GM12801 (cell line): ENCODE measurements around the gene HLCS.

Source experiments
- TF ChIP-seq, protein P1 (sequence below): IDR thresholded peaks from one replicate; pipeline ENCODE4 v1.5.1; 2011; ENCODE audit warnings: control low read depth; ENCODE audit not compliant: insufficient read length; ENCODE audit errors: extremely low read depth

Gene HLCS

DNA sequence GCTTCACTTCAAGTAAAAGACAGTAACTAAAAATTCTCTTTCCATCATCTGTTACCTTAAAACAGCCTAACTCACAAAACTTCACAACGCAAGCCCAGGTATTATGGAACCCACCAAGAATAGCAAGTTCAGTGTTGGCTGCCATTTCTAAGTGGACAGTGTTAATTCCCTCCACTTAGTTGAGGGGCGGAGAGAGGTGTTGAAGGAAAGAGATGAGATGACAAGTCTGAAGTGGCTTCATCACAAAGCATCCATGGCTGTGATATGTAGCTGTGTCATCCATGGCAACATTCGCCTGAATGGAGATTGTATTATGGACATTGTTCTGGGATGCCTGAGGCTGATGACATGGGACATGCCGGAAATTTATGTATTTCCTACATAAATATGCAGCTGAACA lies 165.7 kb downstream of the HLCS start:
- TF ChIP-seq, protein P1, sequence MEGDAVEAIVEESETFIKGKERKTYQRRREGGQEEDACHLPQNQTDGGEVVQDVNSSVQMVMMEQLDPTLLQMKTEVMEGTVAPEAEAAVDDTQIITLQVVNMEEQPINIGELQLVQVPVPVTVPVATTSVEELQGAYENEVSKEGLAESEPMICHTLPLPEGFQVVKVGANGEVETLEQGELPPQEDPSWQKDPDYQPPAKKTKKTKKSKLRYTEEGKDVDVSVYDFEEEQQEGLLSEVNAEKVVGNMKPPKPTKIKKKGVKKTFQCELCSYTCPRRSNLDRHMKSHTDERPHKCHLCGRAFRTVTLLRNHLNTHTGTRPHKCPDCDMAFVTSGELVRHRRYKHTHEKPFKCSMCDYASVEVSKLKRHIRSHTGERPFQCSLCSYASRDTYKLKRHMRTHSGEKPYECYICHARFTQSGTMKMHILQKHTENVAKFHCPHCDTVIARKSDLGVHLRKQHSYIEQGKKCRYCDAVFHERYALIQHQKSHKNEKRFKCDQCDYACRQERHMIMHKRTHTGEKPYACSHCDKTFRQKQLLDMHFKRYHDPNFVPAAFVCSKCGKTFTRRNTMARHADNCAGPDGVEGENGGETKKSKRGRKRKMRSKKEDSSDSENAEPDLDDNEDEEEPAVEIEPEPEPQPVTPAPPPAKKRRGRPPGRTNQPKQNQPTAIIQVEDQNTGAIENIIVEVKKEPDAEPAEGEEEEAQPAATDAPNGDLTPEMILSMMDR = no peak

DNA sequence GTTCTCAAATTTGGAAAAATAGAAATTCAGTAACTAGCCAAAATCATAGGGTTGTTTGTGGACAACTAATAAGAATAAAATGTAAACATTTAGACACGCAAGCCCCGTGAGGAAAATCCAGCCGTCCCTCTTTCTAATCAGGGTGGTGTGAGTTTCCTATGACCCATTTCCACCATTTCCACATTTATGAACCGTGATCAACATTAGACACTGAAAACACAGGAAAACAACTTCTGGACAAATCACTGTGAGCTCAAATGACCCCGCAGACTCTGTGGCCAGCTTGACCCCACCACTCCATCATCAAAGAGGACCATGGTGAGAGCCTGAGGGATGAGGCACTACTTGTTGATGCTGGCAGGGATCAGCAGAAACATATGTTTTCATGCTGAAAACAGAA lies 166.6 kb downstream of the HLCS start:
- TF ChIP-seq, protein P1 = no peak

DNA sequence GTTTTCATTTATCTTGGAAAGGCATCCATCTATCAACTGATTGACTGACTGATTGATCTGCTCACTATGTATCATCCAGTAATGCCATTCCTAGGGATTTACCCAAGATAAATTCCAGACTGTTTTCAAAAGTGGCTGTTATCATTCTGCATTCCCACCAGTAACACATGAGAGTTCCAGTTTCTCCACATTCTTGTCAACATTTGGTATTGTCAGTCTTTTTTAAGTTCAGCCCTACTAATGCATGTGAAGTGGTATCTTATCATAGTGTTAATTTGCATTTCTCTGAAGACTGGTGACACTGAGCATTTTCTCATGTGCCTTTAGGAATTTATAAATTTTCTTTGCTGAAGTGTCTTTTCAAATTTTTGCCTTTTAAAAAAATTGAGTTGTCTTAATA lies 168.0 kb downstream of the HLCS start:
- TF ChIP-seq, protein P1 = no peak

DNA sequence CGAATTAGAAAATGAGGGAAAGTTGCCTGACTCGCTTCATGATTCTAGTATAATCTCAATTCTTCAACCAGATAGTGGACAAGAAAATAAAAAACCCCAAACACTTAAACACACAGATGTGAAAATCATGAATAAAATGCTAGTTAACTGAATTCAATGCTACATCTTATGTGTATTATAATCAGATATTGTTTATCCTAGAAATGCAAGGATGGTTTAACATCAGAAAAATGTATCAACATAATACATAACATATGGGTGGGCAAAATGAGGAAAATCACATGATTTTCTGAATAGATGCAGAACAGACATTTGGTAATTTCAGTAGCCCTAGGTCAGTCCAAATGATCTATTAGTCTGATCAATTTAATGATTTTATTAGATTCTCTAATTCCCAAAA lies 170.4 kb downstream of the HLCS start:
- TF ChIP-seq, protein P1 = no peak

DNA sequence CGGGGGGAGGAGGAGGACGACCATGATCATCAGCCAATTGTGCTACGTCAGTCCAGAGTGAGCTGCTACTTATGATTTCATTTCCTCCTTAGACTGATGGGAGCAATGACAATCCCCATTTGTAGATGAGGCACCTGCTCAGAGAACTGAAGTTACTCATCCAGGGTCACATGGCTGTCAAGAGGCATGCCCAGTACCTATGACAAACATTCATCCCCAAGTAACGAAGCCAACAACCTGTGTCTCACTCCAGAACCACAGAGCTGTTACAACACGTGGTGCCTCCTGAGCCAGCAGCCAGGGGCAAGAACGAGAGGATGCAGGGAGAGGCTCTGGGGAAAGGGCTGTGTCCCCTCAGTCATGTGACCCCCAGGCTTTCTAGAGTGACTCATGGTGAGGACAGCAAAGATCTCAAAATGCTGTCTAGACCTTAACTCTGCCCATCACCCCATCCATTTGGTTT lies 173.9 kb downstream of the HLCS start:
- TF ChIP-seq, protein P1 = no peak

DNA sequence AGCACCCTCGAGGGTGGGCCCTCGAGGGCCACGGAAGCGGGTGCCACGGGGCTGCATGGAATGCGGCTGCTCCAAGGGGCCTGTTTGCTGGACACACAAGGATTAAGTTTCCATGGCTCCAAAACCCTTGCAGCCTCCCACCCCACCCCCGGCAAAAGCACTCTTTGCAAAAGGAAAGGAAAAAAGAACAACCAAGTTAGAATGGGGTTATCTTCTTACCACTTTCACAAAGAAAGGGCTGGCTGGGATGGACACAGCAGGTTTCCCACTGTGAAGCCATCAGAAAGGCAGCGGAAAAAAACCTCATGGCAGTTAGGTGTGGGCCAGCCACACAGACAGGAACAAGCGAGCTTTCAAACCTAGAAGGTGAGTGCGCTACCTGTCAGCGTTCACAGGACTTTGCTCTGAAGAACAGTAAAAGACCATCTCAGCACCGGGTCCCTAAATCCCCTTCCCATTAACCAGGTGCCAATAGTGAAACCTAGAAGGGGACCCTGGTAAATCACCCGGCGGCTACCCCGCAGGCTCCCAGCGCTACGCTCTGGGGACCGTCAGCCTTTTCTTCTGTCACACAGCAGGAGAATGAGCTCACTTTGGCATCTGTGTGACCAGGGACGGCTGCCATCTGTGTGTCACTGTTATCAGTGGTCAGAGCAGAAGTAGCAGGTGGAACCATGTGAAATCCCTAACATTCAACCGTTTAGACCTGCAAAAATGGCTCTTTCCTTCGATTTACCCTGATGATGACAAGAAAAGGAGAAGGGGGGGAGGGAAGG lies 174.6 kb downstream of the HLCS start:
- TF ChIP-seq, protein P1 = no peak

DNA sequence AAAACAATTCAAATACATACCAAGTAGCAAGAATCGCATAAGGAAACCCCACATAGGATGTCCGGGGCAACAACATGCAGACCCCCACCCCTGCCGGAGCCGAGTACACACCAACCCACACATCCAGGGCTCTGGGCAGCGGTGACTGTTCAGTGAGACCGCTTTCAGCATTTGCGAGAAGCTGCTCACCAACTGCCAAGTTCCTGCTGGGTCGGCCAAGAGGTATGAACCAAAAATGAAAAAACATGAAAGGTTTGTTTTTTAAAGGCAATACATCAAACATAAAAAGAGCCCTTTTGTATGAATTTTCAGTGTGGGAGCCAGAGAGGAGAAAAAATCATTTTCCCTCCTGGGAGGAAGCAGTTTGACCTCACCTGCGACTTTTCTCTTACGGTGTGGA lies 175.3 kb downstream of the HLCS start:
- TF ChIP-seq, protein P1 = no peak

DNA sequence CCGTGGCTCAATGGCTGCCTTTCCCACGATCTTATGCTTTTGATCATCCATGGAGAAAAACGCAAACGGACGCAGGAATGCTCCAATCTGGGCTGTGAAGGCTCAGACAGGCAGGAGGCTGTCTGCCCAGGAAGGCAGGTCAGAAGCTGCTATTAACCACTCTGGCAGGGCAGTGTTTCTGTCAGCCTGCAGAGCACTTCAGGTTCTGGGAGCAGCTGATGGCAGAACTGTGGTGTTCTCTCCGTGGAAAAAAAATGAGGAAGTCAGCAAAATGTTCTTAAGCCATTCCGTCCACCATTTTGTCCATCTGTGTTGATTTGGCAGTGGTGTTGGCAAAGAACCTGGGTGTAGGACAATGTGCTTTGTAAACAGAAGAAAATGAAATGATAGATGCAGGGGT lies 175.9 kb downstream of the HLCS start:
- TF ChIP-seq, protein P1 = no peak
